BLaER1 (cell line): Measurements from ENCODE around the gene RPTOR.

ENCODE experiments used
- H3K27ac ChIP-seq: shearing (Covaris generic); formaldehyde crosslinking; 2 replicates; pipeline ENCODE4 v1.8.1; 2022
- H3K27me3 ChIP-seq: shearing (Covaris generic); formaldehyde crosslinking; 2 replicates; pipeline ENCODE4 v1.8.1; 2022
- H3K36me3 ChIP-seq: shearing (Covaris generic); formaldehyde crosslinking; 2 replicates; pipeline ENCODE4 v1.8.1; 2022
- H3K4me1 ChIP-seq: shearing (Covaris generic); formaldehyde crosslinking; 2 replicates; pipeline ENCODE4 v1.8.1; 2022
- H3K4me2 ChIP-seq: shearing (Covaris generic); formaldehyde crosslinking; 2 replicates; pipeline ENCODE4 v1.8.1; 2022
- H3K4me3 ChIP-seq: shearing (Covaris generic); formaldehyde crosslinking; 2 replicates; pipeline ENCODE4 v1.8.1; 2022
- H3K9ac ChIP-seq: shearing (Covaris generic); formaldehyde crosslinking; 2 replicates; pipeline ENCODE4 v1.8.1; 2022
- H3K9me3 ChIP-seq: shearing (Covaris generic); formaldehyde crosslinking; 2 replicates; pipeline ENCODE4 v1.8.1; 2022
- H4K20me1 ChIP-seq: shearing (Covaris generic); formaldehyde crosslinking; 2 replicates; pipeline ENCODE4 v1.8.1; 2022
- Cebpa-rat ChIP-seq: shearing (Covaris generic); IDR thresholded peaks from 2 replicates; pipeline ENCODE4 v1.8.1; 2022

RPTOR gene

GRCh38 chr17:80632046-80632581 lies 87.5 kb downstream of the RPTOR start:
- Histone ChIP-seq H3K9ac (no peak overlapping the region), H3K9me3 (peaks cover 9% of the 10 kb centered on the region; the same call in 1 of the 2 replicates), H3K4me1 (no peaks in the 10 kb centered on the region), H3K36me3 (peaks cover 33% of the 10 kb centered on the region), H3K27ac (no peak overlapping the region), H3K27me3 (no peaks in the 10 kb centered on the region), H4K20me1 (peaks cover 96% of the 10 kb centered on the region), H3K4me2 (no peak overlapping the region), H3K4me3 (no peak overlapping the region)
- no peak for TF ChIP-seq Cebpa-rat

- H3K36me3 ChIP-seq: peaks cover 32% of the 10 kb centered on the region
- H3K4me2 ChIP-seq: no peak overlapping the region
- H3K9me3 ChIP-seq: peaks cover 9% of the 10 kb centered on the region; the same call in 1 of the 2 replicates
- no peak overlapping the region for H3K27ac ChIP-seq
- no peak overlapping the region for H3K4me3 ChIP-seq
- H3K4me1 ChIP-seq: no peaks in the 10 kb centered on the region
- no peaks in the 10 kb centered on the region for H3K27me3 ChIP-seq
- H4K20me1 ChIP-seq: peaks cover 100% of the 10 kb centered on the region
- H3K9ac ChIP-seq: no peak overlapping the region
- no peak for TF ChIP-seq Cebpa-rat
Measured at GRCh38 chr17:80633207-80633606, 88.6 kb downstream of the RPTOR start.

GRCh38 chr17:80633994-80634566 lies 89.4 kb downstream of the RPTOR start:
- Histone ChIP-seq H3K4me1 (no peaks in the 10 kb centered on the region), H3K4me3 (no peak overlapping the region), H3K9ac (no peak overlapping the region), H4K20me1 (peaks cover 99% of the 10 kb centered on the region), H3K4me2 (no peak overlapping the region), H3K9me3 (peaks cover 6% of the 10 kb centered on the region; the same call in 1 of the 2 replicates), H3K27ac (no peak overlapping the region), H3K36me3 (peaks cover 32% of the 10 kb centered on the region), H3K27me3 (no peaks in the 10 kb centered on the region)
- no peak for TF ChIP-seq Cebpa-rat

GRCh38 chr17:80636361-80637018 lies 91.9 kb downstream of the RPTOR start:
- TF ChIP-seq Cebpa-rat: no peak
- Histone ChIP-seq H3K36me3 (peaks cover 26% of the 10 kb centered on the region), H3K4me1 (peaks cover 9% of the 10 kb centered on the region; the same call in 1 of the 2 replicates), H3K9me3 (no peaks in the 10 kb centered on the region), H3K9ac (no peak overlapping the region), H3K4me3 (no peak overlapping the region), H3K4me2 (no peak overlapping the region), H3K27me3 (no peaks in the 10 kb centered on the region), H3K27ac (no peak overlapping the region), H4K20me1 (peaks cover 98% of the 10 kb centered on the region)

- peaks cover 26% of the 10 kb centered on the region for H3K36me3 ChIP-seq
- peaks cover 98% of the 10 kb centered on the region for H4K20me1 ChIP-seq
- no peaks in the 10 kb centered on the region for H3K9me3 ChIP-seq
- H3K4me2 ChIP-seq: no peak overlapping the region
- no peak overlapping the region for H3K27ac ChIP-seq
- no peaks in the 10 kb centered on the region for H3K27me3 ChIP-seq
- no peak overlapping the region for H3K4me3 ChIP-seq
- peaks cover 9% of the 10 kb centered on the region; the same call in 1 of the 2 replicates for H3K4me1 ChIP-seq
- no peak for TF ChIP-seq Cebpa-rat
- no peak overlapping the region for H3K9ac ChIP-seq
Measured at GRCh38 chr17:80637048-80637781, 92.6 kb downstream of the RPTOR start.

GRCh38 chr17:80639658-80640057 lies 95.0 kb downstream of the RPTOR start:
- Histone ChIP-seq H4K20me1 (peaks cover 89% of the 10 kb centered on the region), H3K27me3 (no peaks in the 10 kb centered on the region), H3K4me2 (no peak overlapping the region), H3K9me3 (no peaks in the 10 kb centered on the region), H3K27ac (no peak overlapping the region), H3K36me3 (peaks cover 22% of the 10 kb centered on the region; the same call in 1 of the 2 replicates), H3K9ac (no peak overlapping the region), H3K4me1 (peaks cover 9% of the 10 kb centered on the region; the same call in 1 of the 2 replicates), H3K4me3 (no peak overlapping the region)
- no peak for TF ChIP-seq Cebpa-rat

- H3K27me3 ChIP-seq: no peaks in the 10 kb centered on the region
- H3K9me3 ChIP-seq: no peaks in the 10 kb centered on the region
- H3K4me1 ChIP-seq: peaks cover 15% of the 10 kb centered on the region; the same call in 1 of the 2 replicates
- H4K20me1 ChIP-seq: peaks cover 89% of the 10 kb centered on the region
- no peak overlapping the region for H3K9ac ChIP-seq
- peak overlapping the region; percentile 21; the same call in 1 of the 2 replicates for H3K4me2 ChIP-seq
- H3K36me3 ChIP-seq: peaks cover 19% of the 10 kb centered on the region; the same call in 1 of the 2 replicates
- TF ChIP-seq Cebpa-rat: no peak
- no peak overlapping the region for H3K27ac ChIP-seq
- no peak overlapping the region for H3K4me3 ChIP-seq
Measured at GRCh38 chr17:80640366-80641084, 95.9 kb downstream of the RPTOR start.

- H4K20me1 ChIP-seq: peaks cover 90% of the 10 kb centered on the region
- H3K27ac ChIP-seq: no peak overlapping the region
- H3K27me3 ChIP-seq: no peaks in the 10 kb centered on the region
Measured at GRCh38 chr17:80643326-80644099, 98.9 kb downstream of the RPTOR start.

More at GRCh38 chr17:80643326-80644099, 98.9 kb downstream of the RPTOR start:
- peaks cover 29% of the 10 kb centered on the region for H3K4me1 ChIP-seq
- H3K9me3 ChIP-seq: no peaks in the 10 kb centered on the region
- peaks cover 24% of the 10 kb centered on the region; the same call in 1 of the 2 replicates for H3K36me3 ChIP-seq
- H3K4me3 ChIP-seq: no peak overlapping the region
- no peak overlapping the region for H3K9ac ChIP-seq
- no peak overlapping the region for H3K4me2 ChIP-seq
- no peak for TF ChIP-seq Cebpa-rat
